CD14-positive monocyte (primary cell): Measurements from ENCODE around the gene MYL6. TPM values are rescaled to one million over a fixed set of nuclear protein-coding genes. Genes with fewer than 3 reads are reported as not detected.

Source experiments
- DNase-seq, 3 donors: peaks; one replicate each; pipeline ENCODE4 v3.0.0-alpha.2; 2011 to 2022
- H2AFZ ChIP-seq: 2 replicates; pipeline ENCODE4 v1.6.0; 2012; ENCODE audit warnings: mild to moderate bottlenecking, low read depth, low read length, inconsistent platforms; ENCODE audit not compliant: insufficient read depth, poor library complexity, severe bottlenecking
- H3K27ac ChIP-seq, 2 donors: 1 replicate in 1 of 2; 2 replicates in 1 of 2; pipeline ENCODE4 v1.5.1; 2012 to 2013; ENCODE audit warnings: low read length in 2 of 2, control low read depth in 1 of 2, inconsistent platforms in 1 of 2, low read depth in 1 of 2, mild to moderate bottlenecking in 1 of 2
- H3K27me3 ChIP-seq, 2 donors: one replicate each; pipeline versions ENCODE4 v1.6.0 to v1.6.1; 2011 to 2013; ENCODE audit warnings: low read length in 2 of 2; ENCODE audit not compliant: control insufficient read depth in 2 of 2, insufficient read depth in 2 of 2
- H3K36me3 ChIP-seq, 2 donors: replicated peaks in 1 of 2; 1 replicate in 1 of 2; 2 replicates in 1 of 2; pipeline versions ENCODE4 v1.5.1 to v1.6.1; 2012 to 2013; ENCODE audit warnings: low read length in 2 of 2, control low read depth in 1 of 2, inconsistent platforms in 1 of 2, mild to moderate bottlenecking in 1 of 2; ENCODE audit not compliant: insufficient read depth in 2 of 2, control insufficient read depth in 1 of 2
- H3K4me1 ChIP-seq, 2 donors: 1 replicate in 1 of 2; 2 replicates in 1 of 2; pipeline versions ENCODE4 v1.5.1 to v1.6.1; 2012 to 2013; ENCODE audit warnings: low read length in 2 of 2, control low read depth in 1 of 2, inconsistent platforms in 1 of 2, mild to moderate bottlenecking in 1 of 2, moderate library complexity in 1 of 2; ENCODE audit not compliant: insufficient read depth in 2 of 2, control insufficient read depth in 1 of 2
- H3K4me2 ChIP-seq: replicated peaks from 2 replicates; pipeline ENCODE3; 2012; ENCODE audit warnings: low read length, moderate library complexity, mild to moderate bottlenecking; ENCODE audit not compliant: poor library complexity, severe bottlenecking; ENCODE audit errors: extremely low read depth
- H3K4me3 ChIP-seq, 3 experiments: fragments of 200-600 bp in 1 of 3; sonication (generic) in 1 of 3; replicated peaks in 1 of 3; 1 replicate in 2 of 3; 2 replicates in 1 of 3; pipeline ENCODE4 v1.5.1; 2011 to 2013; ENCODE audit warnings: low read length in 3 of 3, mild to moderate bottlenecking in 3 of 3, control low read depth in 2 of 3, low read depth in 2 of 3, inconsistent platforms in 1 of 3, moderate library complexity in 1 of 3
- H3K79me2 ChIP-seq: 2 replicates; pipeline ENCODE4 v1.6.0; 2012; ENCODE audit warnings: mild to moderate bottlenecking, control low read depth, inconsistent platforms, low read length, moderate library complexity; ENCODE audit not compliant: insufficient read depth
- H3K9ac ChIP-seq: 2 replicates; pipeline ENCODE4 v1.6.0; 2017; ENCODE audit warnings: low read length, mild to moderate bottlenecking; ENCODE audit not compliant: insufficient read depth, poor library complexity, severe bottlenecking
- H3K9me3 ChIP-seq, 2 donors: replicated peaks in 1 of 2; 1 replicate in 1 of 2; 2 replicates in 1 of 2; pipeline versions ENCODE4 v1.5.1 to v1.6.1; 2012 to 2013; ENCODE audit warnings: low read length in 2 of 2, control low read depth in 1 of 2; ENCODE audit not compliant: control insufficient read depth in 1 of 2, insufficient read depth in 1 of 2
- H4K20me1 ChIP-seq: 2 replicates; pipeline ENCODE4 v1.6.0; 2012; ENCODE audit warnings: mild to moderate bottlenecking, low read length, control low read depth, moderate library complexity; ENCODE audit not compliant: insufficient read depth
- H3K27ac Mint-ChIP-seq, 7 donors: one replicate each; pipeline ENCODE4 v1.8.0; 2020; ENCODE audit warnings: mild to moderate bottlenecking in 7 of 7, mixed read lengths in 7 of 7, moderate library complexity in 6 of 7, inconsistent platforms in 2 of 7
- H3K27me3 Mint-ChIP-seq, 3 donors: one replicate each; pipeline ENCODE4 v1.8.0; 2021 to 2022; ENCODE audit warnings: low read depth in 3 of 3, mild to moderate bottlenecking in 3 of 3, mixed read lengths in 3 of 3, moderate library complexity in 3 of 3, inconsistent platforms in 1 of 3
- H3K36me3 Mint-ChIP-seq, 2 donors: one replicate each; pipeline ENCODE4 v1.8.0; 2020; ENCODE audit warnings: mixed read lengths in 2 of 2, inconsistent platforms in 1 of 2, mild to moderate bottlenecking in 1 of 2
- H3K4me1 Mint-ChIP-seq: one replicate; pipeline ENCODE4 v1.8.0; 2020; ENCODE audit warnings: mild to moderate bottlenecking, mixed read lengths
- H3K4me3 Mint-ChIP-seq, 2 donors: one replicate each; pipeline ENCODE4 v1.8.0; 2020; ENCODE audit warnings: mild to moderate bottlenecking in 2 of 2, mixed read lengths in 2 of 2, moderate library complexity in 1 of 2
- H3K9me3 Mint-ChIP-seq, 7 donors: one replicate each; pipeline ENCODE4 v1.8.0; 2020 to 2022; ENCODE audit warnings: mixed read lengths in 7 of 7, mild to moderate bottlenecking in 6 of 7, moderate library complexity in 6 of 7, inconsistent platforms in 2 of 7
- WGBS: methylation state at CpG from one replicate; pipeline ENCODE4 v1.1.5; 2013; ENCODE audit warnings: missing lambda C conversion rate; ENCODE audit not compliant: insufficient coverage; 5-methylcytosine and 5-hydroxymethylcytosine counted together
- intact Hi-C, 2 donors: fragments of 100-400 bp; cut with micrococcal nuclease; formaldehyde crosslinking; loops; one replicate each; pipeline versions ENCODE4 v1.15.0 to v1.15.1; 2023
- polyA plus RNA-seq, 3 donors: library from polyadenylated mRNA; depleted of rRNA in 1 of 3; unstranded in 2 of 3; stranded (reverse) in 1 of 3; fragments of 300-500 nt in 2 of 3; fragments of >200 nt in 1 of 3; fragmentation: Illumina TruSeq in 2 of 3; gene quantifications; 1 replicate in 2 of 3; 2 replicates in 1 of 3; pipeline ENCODE4 v1.2.3, GENCODE V29; 2012 to 2021
- TF ChIP-seq, protein P1 (sequence below): fragments of 200-600 bp; IDR thresholded peaks from one replicate; pipeline ENCODE4 v1.8.0; 2022; ENCODE audit warnings: antibody characterized with exemption, mild to moderate bottlenecking

Gene MYL6
- polyA plus RNA-seq, 3 donors = 1,962 to 3,939 (median 3,189) TPM

DNA sequence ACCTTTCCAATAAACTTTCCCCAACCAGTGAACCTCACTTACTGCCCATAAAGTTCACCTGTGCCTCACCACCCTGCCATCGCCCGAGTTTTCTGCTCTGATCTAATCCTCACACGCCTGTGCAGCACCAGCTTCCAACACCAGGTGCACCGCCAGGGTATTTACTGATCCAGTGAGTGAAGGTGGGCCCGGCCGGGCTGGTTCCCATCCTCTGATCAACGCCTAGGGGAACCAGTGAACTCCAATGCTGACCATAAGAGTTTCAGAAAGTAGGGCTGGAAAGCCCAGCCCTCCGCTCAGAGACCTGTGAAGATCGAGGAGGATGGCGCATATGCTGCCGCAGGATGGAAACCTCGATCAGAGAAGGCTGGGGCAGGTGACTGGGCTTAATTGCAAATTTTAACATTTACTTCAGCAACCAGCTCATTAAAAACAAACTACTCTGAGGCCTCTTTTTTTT lies 6.5 kb upstream of the MYL6 start:
- Mint-ChIP-seq H3K9me3 (no peaks in the 10 kb centered on the region), H3K4me1 (peaks cover 30% of the 10 kb centered on the region), H3K4me3 (peak overlapping the region; percentile 85 to 91), H3K27ac (peak overlapping the region; percentile 94 to 97 (median 97)), H3K27me3 (peaks cover 0 to 4% (median 3%) of the 10 kb centered on the region in 3 donors), H3K36me3 (peaks cover 7 to 10% of the 10 kb centered on the region in 2 donors)
- H4K20me1 ChIP-seq = no peaks in the 10 kb centered on the region
- H3K9ac ChIP-seq = peak overlapping the region; percentile 87
- peak overlapping the region; percentile 74 for H3K4me2 ChIP-seq
- no peaks in the 10 kb centered on the region for H3K36me3 ChIP-seq
- DNase-seq = peak in 2 of 3 donors; percentile 29 to 34
- intact Hi-C loops = loop anchor here (2.0 to 5.0 kb wide), 2 partner anchors 23 to 34 kb away; partner anchors contain the start of genes ESYT1 (in 1 of the 2), RPL41 (in 1 of the 2) and ZC3H10 (in 1 of the 2)
- TF ChIP-seq, protein P1, sequence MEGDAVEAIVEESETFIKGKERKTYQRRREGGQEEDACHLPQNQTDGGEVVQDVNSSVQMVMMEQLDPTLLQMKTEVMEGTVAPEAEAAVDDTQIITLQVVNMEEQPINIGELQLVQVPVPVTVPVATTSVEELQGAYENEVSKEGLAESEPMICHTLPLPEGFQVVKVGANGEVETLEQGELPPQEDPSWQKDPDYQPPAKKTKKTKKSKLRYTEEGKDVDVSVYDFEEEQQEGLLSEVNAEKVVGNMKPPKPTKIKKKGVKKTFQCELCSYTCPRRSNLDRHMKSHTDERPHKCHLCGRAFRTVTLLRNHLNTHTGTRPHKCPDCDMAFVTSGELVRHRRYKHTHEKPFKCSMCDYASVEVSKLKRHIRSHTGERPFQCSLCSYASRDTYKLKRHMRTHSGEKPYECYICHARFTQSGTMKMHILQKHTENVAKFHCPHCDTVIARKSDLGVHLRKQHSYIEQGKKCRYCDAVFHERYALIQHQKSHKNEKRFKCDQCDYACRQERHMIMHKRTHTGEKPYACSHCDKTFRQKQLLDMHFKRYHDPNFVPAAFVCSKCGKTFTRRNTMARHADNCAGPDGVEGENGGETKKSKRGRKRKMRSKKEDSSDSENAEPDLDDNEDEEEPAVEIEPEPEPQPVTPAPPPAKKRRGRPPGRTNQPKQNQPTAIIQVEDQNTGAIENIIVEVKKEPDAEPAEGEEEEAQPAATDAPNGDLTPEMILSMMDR = peak; percentile 77
- H3K27me3 ChIP-seq = no peaks in the 10 kb centered on the region
- peak overlapping the region; percentile 84 for H2AFZ ChIP-seq
- H3K9me3 ChIP-seq = no peaks in the 10 kb centered on the region
- 2% methylated on average over 8 of the region's 12 CpGs for WGBS
- H3K4me3 ChIP-seq = peak overlapping the region; percentile 68 to 83 (median 68)
- peaks cover 29 to 33% of the 10 kb centered on the region in 2 donors for H3K4me1 ChIP-seq
- H3K27ac ChIP-seq = peak overlapping the region; percentile 86 to 90
- H3K79me2 ChIP-seq = peaks cover 2% of the 10 kb centered on the region

DNA sequence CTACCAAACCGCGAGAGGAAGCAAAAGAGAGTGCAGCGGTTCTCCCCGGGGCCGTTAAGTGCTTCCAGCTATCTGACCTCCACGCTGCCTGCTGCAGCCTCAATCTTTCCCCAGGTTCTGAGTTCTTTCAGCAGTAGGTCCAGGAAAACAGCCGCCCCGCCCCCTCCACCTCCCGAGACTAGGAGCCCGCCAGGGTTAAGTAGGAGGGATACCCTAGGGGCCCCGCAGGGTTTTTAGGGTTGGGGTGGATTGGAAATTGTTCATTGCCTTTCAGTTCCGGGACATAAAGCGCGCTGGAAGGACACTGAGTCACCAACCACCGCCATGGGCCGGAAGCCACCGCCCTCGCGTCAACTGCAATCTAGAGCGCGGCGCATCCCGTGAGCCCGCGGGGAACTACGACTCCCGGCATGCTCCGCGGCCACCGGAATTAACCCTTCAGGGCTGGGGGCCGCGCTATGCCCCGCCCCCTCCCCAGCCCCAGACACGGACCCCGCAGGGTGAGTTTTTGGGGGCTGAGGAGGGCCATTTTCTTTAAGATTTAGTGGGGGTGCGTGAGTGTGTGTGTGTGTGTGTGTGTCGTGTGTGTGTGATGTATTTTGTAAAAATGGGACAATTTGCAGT lies 5.9 kb upstream of the MYL6 start, which contains the start of gene MYL6B:
Gene MYL6B, plus strand, starts transcription at position 456 of the 624 bp plus-strand sequence. CDS start 1,332 bp downstream, outside the sequence.
- Histone ChIP-seq H3K27me3 (no peaks in the 10 kb centered on the region), H3K9ac (peak within 1 kb of the TSS; percentile 87), H3K36me3 (no peaks in the 10 kb centered on the region), H2AFZ (peak within 1 kb of the TSS; percentile 84), H3K4me1 (peaks cover 34 to 39% of the 10 kb centered on the region in 2 donors), H3K4me3 (peak within 1 kb of the TSS; percentile 68 to 83 (median 68)), H3K27ac (peak within 1 kb of the TSS; percentile 86 to 90), H3K9me3 (no peaks in the 10 kb centered on the region), H4K20me1 (no peaks in the 10 kb centered on the region), H3K79me2 (peaks cover 7% of the 10 kb centered on the region), H3K4me2 (peak within 1 kb of the TSS; percentile 74)
- TF ChIP-seq, protein P1 = no peak
- Mint-ChIP-seq H3K9me3 (no peaks in the 10 kb centered on the region), H3K4me3 (peak within 1 kb of the TSS; percentile 85 to 91), H3K27me3 (peaks cover 0 to 4% (median 3%) of the 10 kb centered on the region in 3 donors), H3K4me1 (peaks cover 32% of the 10 kb centered on the region), H3K36me3 (peaks cover 7 to 10% of the 10 kb centered on the region in 2 donors), H3K27ac (peak within 1 kb of the TSS; percentile 94 to 97 (median 97))
- DNase-seq = peak; percentile 90 to 93 (median 93)
- intact Hi-C loops = loop anchor here in 1 of 2 donors (5.0 kb wide), 1 partner anchor 35 kb away; the partner anchor contains the start of genes RPL41 and ZC3H10
- 0% methylated on average over 23 of the region's 37 CpGs for WGBS
